Neural cell (in vitro differentiated cells): ENCODE measurements around the gene GDI2. TPM values are rescaled to one million over a fixed set of nuclear protein-coding genes. Genes with fewer than 3 reads are reported as not detected.

ENCODE experiments used
- H2AFZ ChIP-seq: fragments of 200-600, 300-800 bp; sonication (generic), shearing (Covaris generic); 2 replicates; pipeline ENCODE4 v1.6.0; 2014; ENCODE audit warnings: low read depth, mild to moderate bottlenecking, antibody characterized with exemption, low read length, moderate library complexity
- H3F3A ChIP-seq: fragments of 200-600 bp; shearing (Covaris generic); 2 replicates; pipeline ENCODE4 v1.6.1; 2016; ENCODE audit warnings: mild to moderate bottlenecking, moderate library complexity, mixed read lengths, antibody characterized with exemption, low read length; ENCODE audit not compliant: insufficient read depth, poor library complexity, severe bottlenecking
- H3K27ac ChIP-seq: fragments of 200-600, 300-800 bp; sonication (generic), shearing (Covaris generic); 2 replicates; pipeline ENCODE4 v1.5.1; 2014; ENCODE audit warnings: mild to moderate bottlenecking, low read length, moderate library complexity
- H3K27me3 ChIP-seq: fragments of 300-800, 200-600 bp; sonication (generic), shearing (Covaris generic); 2 replicates; pipeline ENCODE4 v1.6.0; 2014; ENCODE audit warnings: mild to moderate bottlenecking, low read depth, low read length, moderate library complexity; ENCODE audit not compliant: insufficient read depth
- H3K36me3 ChIP-seq: fragments of 300-800, 200-600 bp; sonication (generic), shearing (Covaris generic); 2 replicates; pipeline ENCODE4 v1.5.1; 2014; ENCODE audit warnings: mild to moderate bottlenecking, antibody characterized with exemption, low read length, moderate library complexity; ENCODE audit not compliant: insufficient read depth
- H3K4me2 ChIP-seq: fragments of 300-800, 200-600 bp; sonication (generic), shearing (Covaris generic); 2 replicates; pipeline ENCODE4 v1.6.0; 2014; ENCODE audit warnings: mild to moderate bottlenecking, low read length
- H3K4me3 ChIP-seq: fragments of 300-800, 200-600 bp; sonication (generic), shearing (Covaris generic); 2 replicates; pipeline ENCODE4 v1.5.1; 2014; ENCODE audit warnings: mild to moderate bottlenecking, low read length, moderate library complexity
- H3K79me2 ChIP-seq: fragments of 200-600 bp; shearing (Covaris generic); replicated peaks from 2 replicates; pipeline ENCODE4 v1.6.0; 2014; ENCODE audit warnings: mild to moderate bottlenecking, low read length, moderate library complexity; ENCODE audit not compliant: insufficient read depth
- H3K9ac ChIP-seq: fragments of 300-800, 200-600 bp; sonication (generic), shearing (Covaris generic); 2 replicates; pipeline ENCODE4 v1.6.1; 2016; ENCODE audit warnings: mild to moderate bottlenecking, low read length, mixed read lengths
- H3K9me2 ChIP-seq: fragments of 200-600 bp; shearing (Covaris generic); 2 replicates; pipeline ENCODE4 v1.6.1; 2016; ENCODE audit warnings: mild to moderate bottlenecking, low read length, mixed read lengths; ENCODE audit not compliant: insufficient read depth
- H3K9me3 ChIP-seq: fragments of 200-600, 300-800 bp; sonication (generic), shearing (Covaris generic); 2 replicates; pipeline ENCODE4 v1.6.1; 2016; ENCODE audit warnings: mild to moderate bottlenecking, mixed run types, low read length, moderate library complexity, mixed read lengths
- H4K20me1 ChIP-seq: fragments of 200-600 bp; shearing (Covaris generic); 2 replicates; pipeline ENCODE4 v1.6.1; 2016; ENCODE audit warnings: mild to moderate bottlenecking, mixed run types; ENCODE audit not compliant: insufficient read depth
- CTCF ChIP-seq: fragments of 450-650 bp; IDR thresholded peaks from 2 replicates; pipeline ENCODE4 v1.5.1; 2014; ENCODE audit warnings: antibody characterized with exemption, mild to moderate bottlenecking, moderate library complexity; ENCODE audit not compliant: poor library complexity, severe bottlenecking
- EP300 ChIP-seq: fragments of 450-650 bp; conservative IDR thresholded peaks from 2 replicates; pipeline ENCODE4 v1.6.1; 2014; ENCODE audit warnings: antibody characterized with exemption, mild to moderate bottlenecking, moderate library complexity; ENCODE audit not compliant: poor library complexity, severe bottlenecking
- EZH2 ChIP-seq: fragments of 200-600, 300-800 bp; shearing (Covaris generic), sonication (generic); IDR thresholded peaks from 2 replicates; pipeline ENCODE4 v1.6.1; 2014; ENCODE audit warnings: antibody characterized with exemption, low read length, borderline replicate concordance, mild to moderate bottlenecking; ENCODE audit not compliant: insufficient read depth, poor library complexity, severe bottlenecking
- MXI1 ChIP-seq: fragments of 450-650 bp; conservative IDR thresholded peaks from 2 replicates; pipeline ENCODE4 v1.6.1; 2014; ENCODE audit warnings: antibody characterized with exemption, mild to moderate bottlenecking; ENCODE audit not compliant: poor library complexity, severe bottlenecking
- POLR2AphosphoS5 ChIP-seq: IDR thresholded peaks from 2 replicates; pipeline ENCODE4 v1.6.1; 2012
- RAD21 ChIP-seq: fragments of 450-650 bp; conservative IDR thresholded peaks from 2 replicates; pipeline ENCODE4 v1.6.1; 2014; ENCODE audit warnings: antibody characterized with exemption, mild to moderate bottlenecking, moderate library complexity
- SMC3 ChIP-seq: fragments of 450-650 bp; conservative IDR thresholded peaks from 2 replicates; pipeline ENCODE4 v1.6.1; 2014; ENCODE audit warnings: antibody characterized with exemption, mild to moderate bottlenecking, moderate library complexity; ENCODE audit not compliant: poor library complexity
- TAF1 ChIP-seq: IDR thresholded peaks from 2 replicates; pipeline ENCODE4 v1.6.1; 2012; ENCODE audit warnings: low read depth
- polyA plus RNA-seq: library from polyadenylated mRNA; depleted of rRNA; stranded (reverse); fragments of >200 nt; gene quantifications from 2 replicates; pipeline ENCODE4 v1.2.3, GENCODE V29; 2014
- TF ChIP-seq, protein P1 (sequence below): IDR thresholded peaks from 2 replicates; pipeline ENCODE4 v1.6.1; 2012; ENCODE audit warnings: borderline replicate concordance

The GDI2 gene
- polyA plus RNA-seq, 1 donor from 2014 or later: 352 TPM

- H3K27me3 ChIP-seq: no peaks in the 10 kb centered on the region
- H3K9me3 ChIP-seq: no peaks in the 10 kb centered on the region
- TF ChIP-seq, protein P1, sequence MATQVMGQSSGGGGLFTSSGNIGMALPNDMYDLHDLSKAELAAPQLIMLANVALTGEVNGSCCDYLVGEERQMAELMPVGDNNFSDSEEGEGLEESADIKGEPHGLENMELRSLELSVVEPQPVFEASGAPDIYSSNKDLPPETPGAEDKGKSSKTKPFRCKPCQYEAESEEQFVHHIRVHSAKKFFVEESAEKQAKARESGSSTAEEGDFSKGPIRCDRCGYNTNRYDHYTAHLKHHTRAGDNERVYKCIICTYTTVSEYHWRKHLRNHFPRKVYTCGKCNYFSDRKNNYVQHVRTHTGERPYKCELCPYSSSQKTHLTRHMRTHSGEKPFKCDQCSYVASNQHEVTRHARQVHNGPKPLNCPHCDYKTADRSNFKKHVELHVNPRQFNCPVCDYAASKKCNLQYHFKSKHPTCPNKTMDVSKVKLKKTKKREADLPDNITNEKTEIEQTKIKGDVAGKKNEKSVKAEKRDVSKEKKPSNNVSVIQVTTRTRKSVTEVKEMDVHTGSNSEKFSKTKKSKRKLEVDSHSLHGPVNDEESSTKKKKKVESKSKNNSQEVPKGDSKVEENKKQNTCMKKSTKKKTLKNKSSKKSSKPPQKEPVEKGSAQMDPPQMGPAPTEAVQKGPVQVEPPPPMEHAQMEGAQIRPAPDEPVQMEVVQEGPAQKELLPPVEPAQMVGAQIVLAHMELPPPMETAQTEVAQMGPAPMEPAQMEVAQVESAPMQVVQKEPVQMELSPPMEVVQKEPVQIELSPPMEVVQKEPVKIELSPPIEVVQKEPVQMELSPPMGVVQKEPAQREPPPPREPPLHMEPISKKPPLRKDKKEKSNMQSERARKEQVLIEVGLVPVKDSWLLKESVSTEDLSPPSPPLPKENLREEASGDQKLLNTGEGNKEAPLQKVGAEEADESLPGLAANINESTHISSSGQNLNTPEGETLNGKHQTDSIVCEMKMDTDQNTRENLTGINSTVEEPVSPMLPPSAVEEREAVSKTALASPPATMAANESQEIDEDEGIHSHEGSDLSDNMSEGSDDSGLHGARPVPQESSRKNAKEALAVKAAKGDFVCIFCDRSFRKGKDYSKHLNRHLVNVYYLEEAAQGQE: no peak
- TF ChIP-seq TAF1 (no peak), SMC3 (no peak), EP300 (no peak), POLR2AphosphoS5 (no peak), RAD21 (no peak), MXI1 (no peak), EZH2 (no peak), CTCF (no peak)
- H3K9me2 ChIP-seq: no peaks in the 10 kb centered on the region
- H3K9ac ChIP-seq: no peak overlapping the region
- H3K4me3 ChIP-seq: no peak overlapping the region
- no peak overlapping the region for H3K27ac ChIP-seq
- no peaks in the 10 kb centered on the region for H3K79me2 ChIP-seq
- H3K4me2 ChIP-seq: no peak overlapping the region
- no peak overlapping the region for H2AFZ ChIP-seq
- no peaks in the 10 kb centered on the region for H3K36me3 ChIP-seq
- no peaks in the 10 kb centered on the region for H4K20me1 ChIP-seq
- H3F3A ChIP-seq: no peaks in the 10 kb centered on the region
These were observed 93.7 kb downstream of the GDI2 start for GRCh38 chr10:5719546-5719945.

Other genes with a start within 250 kb of the GDI2 start
- 4.7 and 5.6 TPM in 2 replicates for gene ASB13, start 146.8 kb downstream of the GDI2 start, polyA plus RNA-seq
- 26.1 and 28.6 TPM in 2 replicates for gene TASOR2, start 128.6 kb downstream of the GDI2 start, polyA plus RNA-seq
- 11.0 and 14.2 TPM in 2 replicates for gene ANKRD16, start 76.5 kb upstream of the GDI2 start, polyA plus RNA-seq
- 41.1 and 48.1 TPM in 2 replicates for gene FBH1, start 76.8 kb upstream of the GDI2 start, polyA plus RNA-seq
- not detected in 2 replicates for gene IL15RA, start 164.1 kb upstream of the GDI2 start, polyA plus RNA-seq
- gene IL2RA, start 248.9 kb upstream of the GDI2 start, polyA plus RNA-seq: not detected in 2 replicates